GM19438 (cell line): ENCODE data around the gene PLSCR5.

Experiments used
- ATAC-seq: cut with Tn5 transposase; IDR thresholded peaks from one replicate; pipeline ENCODE4 v1.9.1; 2021; ENCODE audit warnings: low read depth; ENCODE audit not compliant: unreplicated experiment

PLSCR5 gene, protein sequence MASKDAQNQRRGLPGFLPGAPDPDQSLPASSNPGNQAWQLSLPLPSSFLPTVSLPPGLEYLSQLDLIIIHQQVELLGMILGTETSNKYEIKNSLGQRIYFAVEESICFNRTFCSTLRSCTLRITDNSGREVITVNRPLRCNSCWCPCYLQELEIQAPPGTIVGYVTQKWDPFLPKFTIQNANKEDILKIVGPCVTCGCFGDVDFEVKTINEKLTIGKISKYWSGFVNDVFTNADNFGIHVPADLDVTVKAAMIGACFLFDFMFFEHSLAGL

DNA sequence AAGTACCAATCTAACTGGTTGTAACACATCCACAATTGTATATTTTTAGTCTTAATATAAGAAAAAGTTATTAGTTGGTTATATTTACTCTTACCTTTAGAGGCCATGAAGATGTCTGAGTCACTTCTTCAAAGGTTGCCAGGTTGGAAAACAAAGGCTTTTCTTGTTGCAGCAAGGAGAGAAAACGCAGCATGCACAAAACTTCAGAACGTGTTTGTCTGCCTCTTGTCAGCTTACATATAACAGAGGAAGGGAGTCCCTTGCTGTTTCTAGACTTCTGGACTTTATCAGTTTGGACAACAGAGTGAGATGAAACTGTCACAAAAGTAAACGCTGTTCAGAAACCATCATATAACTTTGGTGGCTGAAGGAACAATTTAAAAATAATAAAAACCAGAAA is at the start of gene PLSCR5:
TSS of gene PLSCR5 (minus strand) at position 241 of the 400 bp plus-strand sequence. CDS start at position 107, 134 bp downstream.
- ATAC-seq: no peak

DNA sequence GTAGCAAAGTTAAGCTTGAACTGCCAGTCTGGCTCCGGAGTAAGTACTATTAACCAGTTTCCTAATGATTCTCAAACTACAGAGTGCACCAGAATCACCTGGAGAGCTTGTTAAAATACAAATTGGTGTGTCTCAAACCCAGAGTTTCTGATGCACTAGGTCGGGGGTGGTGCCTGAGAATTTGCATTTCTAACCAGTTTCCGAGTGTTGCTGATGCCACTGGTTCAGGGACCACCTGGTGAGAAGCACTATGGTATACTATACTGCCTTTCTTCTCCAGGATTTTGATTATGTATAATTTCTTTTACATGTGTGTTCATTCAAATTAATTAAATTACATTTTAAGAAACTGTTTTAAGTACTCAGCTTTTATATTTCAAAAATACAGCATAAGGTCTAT is 48.8 kb upstream of the PLSCR5 start:
- no peak for ATAC-seq

GRCh38 chr3:146650691-146651442 is 45.7 kb upstream of the PLSCR5 start:
- ATAC-seq: no peak

GRCh38 chr3:146646261-146646660 is 41.1 kb upstream of the PLSCR5 start:
- ATAC-seq: no peak

DNA sequence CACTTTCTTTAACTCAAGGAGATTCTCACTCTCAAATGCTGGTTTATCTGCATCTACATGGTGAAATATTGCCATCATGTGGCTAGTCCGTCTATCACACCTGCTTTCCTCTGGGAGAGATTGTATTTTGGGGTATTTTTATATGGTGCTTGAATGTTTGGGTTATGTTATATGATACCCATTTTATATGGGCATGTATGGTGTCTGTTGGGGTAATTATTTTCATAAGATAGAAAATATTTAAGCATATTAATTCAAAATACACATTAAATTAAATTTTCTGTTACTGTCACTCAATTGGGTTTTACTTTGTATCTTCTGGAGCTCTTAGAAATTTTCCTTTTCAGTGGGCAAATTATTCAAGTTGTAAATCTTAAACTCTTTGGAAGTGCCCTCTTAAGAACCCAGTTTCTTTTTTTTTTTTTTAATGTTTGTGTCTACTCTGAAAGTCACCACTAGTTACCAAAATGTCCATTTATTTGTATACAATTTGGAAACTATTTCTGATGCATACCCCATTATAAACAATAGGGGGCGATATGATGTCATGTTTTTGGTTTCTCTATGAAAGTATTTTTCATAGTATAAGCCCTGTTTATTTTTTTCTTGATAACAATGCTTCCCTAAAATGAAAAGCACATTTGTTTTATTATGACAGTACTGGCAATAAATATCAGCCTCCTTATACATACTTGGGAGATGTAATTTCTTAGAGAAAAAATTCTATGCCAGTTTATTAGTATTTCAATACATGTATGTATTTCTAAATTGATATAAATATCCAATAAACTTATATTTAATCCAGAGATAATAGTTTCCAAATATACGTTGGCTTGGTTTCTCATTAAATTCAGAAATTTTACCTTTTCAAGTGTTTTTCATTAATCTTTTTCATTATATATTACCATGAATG is 36.1 kb upstream of the PLSCR5 start:
- ATAC-seq: peak; percentile 85

DNA sequence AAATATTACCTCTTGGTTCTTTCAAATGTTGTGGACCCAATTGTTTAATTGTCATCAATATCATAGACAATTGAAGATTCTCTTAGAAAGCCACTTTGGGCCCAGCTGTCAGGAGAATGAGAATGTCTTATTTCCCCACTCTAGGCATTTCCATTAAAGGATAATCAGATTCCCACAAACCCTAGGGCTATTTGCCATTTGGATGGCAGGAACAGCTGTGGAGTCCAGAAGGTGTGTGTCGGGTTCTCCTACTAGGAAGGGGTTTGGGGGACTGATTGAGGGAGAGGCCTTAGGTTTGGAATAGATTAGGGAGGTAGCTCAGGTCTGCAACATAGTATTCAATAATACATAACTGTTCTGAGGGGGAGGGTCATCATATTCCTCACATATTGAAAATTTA is 35.2 kb upstream of the PLSCR5 start:
- no peak for ATAC-seq

- ATAC-seq: no peak
Measured at GRCh38 chr3:146638718-146639117, 33.6 kb upstream of the PLSCR5 start.

GRCh38 chr3:146637871-146638270 is 32.7 kb upstream of the PLSCR5 start:
- ATAC-seq: no peak

- no peak for ATAC-seq
Measured at GRCh38 chr3:146636881-146637280, 31.7 kb upstream of the PLSCR5 start.

GRCh38 chr3:146634346-146634745 is 29.2 kb upstream of the PLSCR5 start:
- no peak for ATAC-seq

GRCh38 chr3:146628671-146629070 is 23.5 kb upstream of the PLSCR5 start:
- ATAC-seq: no peak

DNA sequence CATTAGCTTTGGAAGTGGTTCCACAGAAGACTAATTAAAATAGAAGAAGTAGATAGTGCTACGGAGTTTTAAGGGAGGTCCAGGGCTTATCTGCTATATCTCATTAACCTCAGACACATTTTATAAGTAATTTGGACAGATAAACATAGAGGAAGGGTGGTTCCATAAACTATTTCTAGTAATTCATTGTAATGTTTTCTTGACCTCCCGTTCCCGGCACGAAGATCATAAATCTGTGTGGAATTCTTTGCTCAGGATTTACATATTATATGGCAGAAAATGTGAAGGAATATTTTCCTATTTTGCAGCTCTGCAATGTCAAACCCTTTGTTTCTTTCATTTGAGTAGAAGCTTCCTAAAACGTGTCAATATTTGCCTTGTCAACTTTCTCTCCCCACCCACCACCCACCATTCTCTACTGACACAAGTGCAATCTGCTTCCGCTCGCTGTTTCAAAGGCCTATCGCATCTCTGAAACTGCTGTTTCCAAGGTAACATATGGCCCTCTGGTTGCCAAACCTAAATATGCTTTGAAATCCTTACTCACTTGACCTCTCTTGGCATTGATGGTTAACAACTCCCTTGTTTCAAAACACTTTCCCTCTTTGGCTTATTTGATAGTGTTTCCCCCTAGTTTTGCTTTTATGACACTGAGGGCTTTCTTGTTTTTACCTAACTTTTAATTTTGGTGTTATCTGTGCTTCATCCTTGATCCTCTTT is 21.4 kb upstream of the PLSCR5 start:
- ATAC-seq: no peak

DNA sequence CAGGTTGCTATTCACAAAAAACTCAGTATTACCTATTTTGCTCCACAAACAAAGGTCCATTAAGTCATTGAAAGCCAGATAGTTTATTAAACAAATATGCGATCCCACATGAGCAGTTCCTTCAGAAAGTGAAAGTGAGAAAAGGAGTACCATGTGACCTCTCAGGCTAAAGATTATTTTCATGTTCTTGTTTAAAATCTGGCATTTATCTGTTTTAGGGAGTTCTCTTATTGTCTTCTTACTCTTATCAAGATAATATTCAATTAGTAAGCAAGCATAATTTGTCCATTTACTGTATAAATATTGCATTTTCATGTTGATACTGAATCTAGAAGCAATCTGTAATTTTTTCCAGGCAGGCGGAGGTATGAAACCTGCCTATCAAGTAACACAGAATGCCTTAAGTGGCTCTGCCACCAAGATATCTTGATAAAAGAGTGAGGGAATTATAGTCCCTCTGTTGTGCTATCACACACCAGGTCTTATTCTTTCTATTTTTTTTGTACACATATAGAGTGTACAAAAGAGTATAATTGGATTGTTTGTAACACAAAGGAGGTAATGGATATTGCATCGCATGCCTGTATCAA is 20.1 kb upstream of the PLSCR5 start:
- peak; percentile 64 for ATAC-seq

GRCh38 chr3:146621723-146622122 is 16.6 kb upstream of the PLSCR5 start:
- ATAC-seq: no peak

GRCh38 chr3:146612015-146612414 is 6.9 kb upstream of the PLSCR5 start:
- no peak for ATAC-seq

DNA sequence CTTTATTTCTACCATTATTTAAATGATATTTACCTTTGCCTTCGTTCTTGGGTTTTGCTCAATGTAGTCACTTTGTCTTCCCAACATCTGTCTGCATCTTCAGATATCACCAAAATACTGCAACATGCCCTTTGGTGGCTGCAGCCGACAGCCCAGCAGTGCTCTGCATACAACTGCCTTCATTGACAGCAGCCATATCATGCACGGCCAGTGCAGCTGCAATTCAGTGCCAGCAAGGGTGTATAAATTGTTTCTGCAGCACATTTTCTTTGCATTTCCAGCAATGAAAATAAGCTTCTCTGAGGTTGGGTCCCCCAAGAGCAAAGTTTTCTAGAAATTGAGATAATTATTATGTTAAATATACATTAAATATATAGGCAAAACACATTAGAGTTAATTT is 6.0 kb upstream of the PLSCR5 start:
- ATAC-seq: no peak

DNA sequence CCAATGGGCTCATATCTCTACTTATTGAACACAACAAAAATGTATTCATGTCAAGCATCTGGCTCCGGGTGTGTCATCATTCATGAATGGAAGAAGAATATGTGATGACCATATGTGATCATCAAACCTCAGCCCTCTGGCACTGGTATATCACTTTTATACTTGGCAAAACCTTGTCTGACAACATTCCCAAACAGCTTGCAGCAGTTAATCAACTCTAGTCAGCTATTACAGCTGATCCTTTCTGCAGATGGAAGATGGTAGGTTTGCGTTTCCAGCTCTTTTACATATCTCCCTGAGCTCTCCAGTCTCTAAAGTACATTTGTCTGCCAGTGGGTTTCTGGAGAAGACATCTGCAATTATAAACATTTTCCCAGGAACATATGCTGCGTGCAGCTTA is 6.6 kb downstream of the PLSCR5 start:
- no peak for ATAC-seq

GRCh38 chr3:146594843-146595482 is 10.2 kb downstream of the PLSCR5 start:
- no peak for ATAC-seq

- ATAC-seq: no peak
Measured at GRCh38 chr3:146593776-146594175, 11.4 kb downstream of the PLSCR5 start.

GRCh38 chr3:146590521-146590920 is 14.6 kb downstream of the PLSCR5 start:
- no peak for ATAC-seq
